Spleen (tissue), 7 donors: ENCODE data around the gene ZNF669.
"Not testable (repeated sequence)": the region's sequence is repeated elsewhere in the genome, so short reads cannot be mapped to it uniquely, and the experiment has no call there.

Source experiments
- CTCF ChIP-seq, 11 experiments: fragments of 200-600 bp in 7 of 11; fragments of 450-650 bp in 4 of 11; sonication (generic) in 4 of 11; IDR thresholded peaks in 8 of 11; conservative IDR thresholded peaks in 3 of 11; 1 replicate in 7 of 11; 2 replicates in 4 of 11; pipeline versions ENCODE4 v1.4.0 to v1.8.0; 2016 to 2021; ENCODE audit warnings: antibody characterized with exemption in 11 of 11, inconsistent platforms in 4 of 11, mild to moderate bottlenecking in 1 of 11
- POLR2A ChIP-seq, 3 donors: fragments of 450-650 bp; IDR thresholded peaks; one replicate each; pipeline ENCODE4 v1.5.1; 2017; ENCODE audit warnings: antibody characterized with exemption in 3 of 3, mild to moderate bottlenecking in 1 of 3
- POLR2AphosphoS5 ChIP-seq, 3 donors: sonication (generic); formaldehyde crosslinking; IDR thresholded peaks; one replicate each; pipeline ENCODE4 v1.5.1; 2017; ENCODE audit warnings: antibody characterized with exemption in 3 of 3
- donor health status: DM: no; HTN: no; CAD: no; lungs with moderate emphysema.
- donor health status: DM: no; HTN: no; CAD: no.
- donor health status: DM: no; HTN: no; CAD: no.

- not testable (repeated sequence) for TF ChIP-seq POLR2A (IDR thresholded peaks at IDR 0.05); CTCF (IDR thresholded peaks at IDR 0.05 in 8 of 11, conservative IDR thresholded peaks at IDR 0.05 in 3 of 11); POLR2AphosphoS5 (IDR thresholded peaks at IDR 0.05)
These were observed 35.4 kb upstream of the ZNF669 start for GRCh38 chr1:247139557-247139956.
